ENCODE data around the gene MFAP3. TPM values are rescaled to one million over a fixed set of nuclear protein-coding genes. Genes with fewer than 3 reads are reported as not detected.

The MFAP3 gene
- total and polyA plus RNA-seq, 4 donors = 6.8 to 38.0 (median 21.6) TPM

GRCh38 chr5:154076240-154076922 is 37.6 kb downstream of the MFAP3 start:
- H3K4me1 ChIP-seq (ENCODE audit: control insufficient read depth in 1 of 2, insufficient read depth in 2 of 2, low read length in 2 of 2) = peaks cover 0 to 3% of the 10 kb centered on the region in 2 donors
- H3K4me3 ChIP-seq (ENCODE audit: low read length in 2 of 2) = no peak overlapping the region
- no peak for DNase-seq
- no peaks in the 10 kb centered on the region for H3K27me3 ChIP-seq (ENCODE audit: control insufficient read depth in 1 of 2, insufficient read depth in 2 of 2, low read length in 1 of 2)
- H3K36me3 ChIP-seq (ENCODE audit: control insufficient read depth in 1 of 2, insufficient read depth in 2 of 2, low read length in 1 of 2) = no peaks in the 10 kb centered on the region
- intact Hi-C loops (cut with DNase I) = no loop called here
- ATAC-seq (ENCODE audit: low FRiP score) = no peak
- H3K9me3 ChIP-seq (ENCODE audit: control insufficient read depth, low read length) = no peaks in the 10 kb centered on the region
- H3K27ac ChIP-seq (ENCODE audit: low read depth in 1 of 2, low read length in 2 of 2) = no peak overlapping the region
- 88 to 93% methylated on average over 5 of the region's 5 CpGs for WGBS, 2 donors

GRCh38 chr5:154077696-154078095 is 38.9 kb downstream of the MFAP3 start:
- Histone ChIP-seq H3K4me3 (ENCODE audit: low read length in 2 of 2) (no peak overlapping the region), H3K4me1 (ENCODE audit: control insufficient read depth in 1 of 2, insufficient read depth in 2 of 2, low read length in 2 of 2) (peaks cover 0 to 3% of the 10 kb centered on the region in 2 donors), H3K9me3 (ENCODE audit: control insufficient read depth, low read length) (no peaks in the 10 kb centered on the region), H3K36me3 (ENCODE audit: control insufficient read depth in 1 of 2, insufficient read depth in 2 of 2, low read length in 1 of 2) (no peaks in the 10 kb centered on the region), H3K27ac (ENCODE audit: low read depth in 1 of 2, low read length in 2 of 2) (no peak overlapping the region), H3K27me3 (ENCODE audit: control insufficient read depth in 1 of 2, insufficient read depth in 2 of 2, low read length in 1 of 2) (no peaks in the 10 kb centered on the region)
- ATAC-seq (ENCODE audit: low FRiP score) (no peak), DNase-seq (no peak)
- intact Hi-C loops (cut with DNase I) = no loop called here
- WGBS, 2 donors = 6 to 14% methylated on average over 1 of the region's 1 CpG

- H3K4me3 ChIP-seq (ENCODE audit: low read length in 2 of 2) = no peak overlapping the region
- H3K9me3 ChIP-seq (ENCODE audit: control insufficient read depth, low read length) = no peaks in the 10 kb centered on the region
- H3K36me3 ChIP-seq (ENCODE audit: control insufficient read depth in 1 of 2, insufficient read depth in 2 of 2, low read length in 1 of 2) = no peaks in the 10 kb centered on the region
- H3K4me1 ChIP-seq (ENCODE audit: control insufficient read depth in 1 of 2, insufficient read depth in 2 of 2, low read length in 2 of 2) = peaks cover 0 to 3% of the 10 kb centered on the region in 2 donors
- 50 to 51% methylated on average over 1 of the region's 1 CpG for WGBS, 2 donors
- no peaks in the 10 kb centered on the region for H3K27me3 ChIP-seq (ENCODE audit: control insufficient read depth in 1 of 2, insufficient read depth in 2 of 2, low read length in 1 of 2)
- intact Hi-C loops (cut with DNase I) = no loop called here
- ATAC-seq (ENCODE audit: low FRiP score) (no peak), DNase-seq (no peak)
- no peak overlapping the region for H3K27ac ChIP-seq (ENCODE audit: low read depth in 1 of 2, low read length in 2 of 2)
These were observed 39.5 kb downstream of the MFAP3 start for GRCh38 chr5:154078272-154078671.

- intact Hi-C loops (cut with DNase I) = no loop called here
- Histone ChIP-seq H3K27ac (ENCODE audit: low read depth in 1 of 2, low read length in 2 of 2) (no peak overlapping the region), H3K36me3 (ENCODE audit: control insufficient read depth in 1 of 2, insufficient read depth in 2 of 2, low read length in 1 of 2) (no peaks in the 10 kb centered on the region), H3K9me3 (ENCODE audit: control insufficient read depth, low read length) (no peaks in the 10 kb centered on the region), H3K4me1 (ENCODE audit: control insufficient read depth in 1 of 2, insufficient read depth in 2 of 2, low read length in 2 of 2) (peaks cover 0 to 3% of the 10 kb centered on the region in 2 donors), H3K4me3 (ENCODE audit: low read length in 2 of 2) (no peak overlapping the region), H3K27me3 (ENCODE audit: control insufficient read depth in 1 of 2, insufficient read depth in 2 of 2, low read length in 1 of 2) (no peaks in the 10 kb centered on the region)
- DNase-seq (no peak), ATAC-seq (ENCODE audit: low FRiP score) (peak; percentile 16)
- WGBS, 2 donors = 84 to 90% methylated on average over 2 of the region's 2 CpGs
These were observed 42.5 kb downstream of the MFAP3 start for GRCh38 chr5:154081246-154081645.

- DNase-seq (no peak), ATAC-seq (ENCODE audit: low FRiP score) (no peak)
- no peak overlapping the region for H3K4me3 ChIP-seq (ENCODE audit: low read length in 2 of 2)
- intact Hi-C loops (cut with DNase I) = no loop called here
- no peaks in the 10 kb centered on the region for H3K27me3 ChIP-seq (ENCODE audit: control insufficient read depth in 1 of 2, insufficient read depth in 2 of 2, low read length in 1 of 2)
- 93 to 96% methylated on average over 5 of the region's 5 CpGs for WGBS, 2 donors
- H3K4me1 ChIP-seq (ENCODE audit: control insufficient read depth in 1 of 2, insufficient read depth in 2 of 2, low read length in 2 of 2) = no peaks in the 10 kb centered on the region
- no peaks in the 10 kb centered on the region for H3K9me3 ChIP-seq (ENCODE audit: control insufficient read depth, low read length)
- H3K36me3 ChIP-seq (ENCODE audit: control insufficient read depth in 1 of 2, insufficient read depth in 2 of 2, low read length in 1 of 2) = no peaks in the 10 kb centered on the region
- no peak overlapping the region for H3K27ac ChIP-seq (ENCODE audit: low read depth in 1 of 2, low read length in 2 of 2)
These were observed 45.4 kb downstream of the MFAP3 start for GRCh38 chr5:154084062-154084639.

- H3K27ac ChIP-seq (ENCODE audit: low read depth in 1 of 2, low read length in 2 of 2) = no peak overlapping the region
- no peaks in the 10 kb centered on the region for H3K36me3 ChIP-seq (ENCODE audit: control insufficient read depth in 1 of 2, insufficient read depth in 2 of 2, low read length in 1 of 2)
- H3K27me3 ChIP-seq (ENCODE audit: control insufficient read depth in 1 of 2, insufficient read depth in 2 of 2, low read length in 1 of 2) = no peaks in the 10 kb centered on the region
- no peaks in the 10 kb centered on the region for H3K9me3 ChIP-seq (ENCODE audit: control insufficient read depth, low read length)
- no peak for ATAC-seq (ENCODE audit: low FRiP score)
- no peak for DNase-seq
- no peaks in the 10 kb centered on the region for H3K4me1 ChIP-seq (ENCODE audit: control insufficient read depth in 1 of 2, insufficient read depth in 2 of 2, low read length in 2 of 2)
- intact Hi-C loops (cut with DNase I) = no loop called here
- no peak overlapping the region for H3K4me3 ChIP-seq (ENCODE audit: low read length in 2 of 2)
- WGBS, 2 donors = 61 to 70% methylated on average over 3 of the region's 3 CpGs
These were observed 47.4 kb downstream of the MFAP3 start for GRCh38 chr5:154086146-154086545.

GRCh38 chr5:154086641-154087040 is 47.9 kb downstream of the MFAP3 start:
- 75 to 82% methylated on average over 4 of the region's 4 CpGs for WGBS, 2 donors
- no peak for ATAC-seq (ENCODE audit: low FRiP score)

GRCh38 chr5:154087260-154087659 is 48.5 kb downstream of the MFAP3 start:
- Histone ChIP-seq H3K27me3 (ENCODE audit: control insufficient read depth in 1 of 2, insufficient read depth in 2 of 2, low read length in 1 of 2) (no peaks in the 10 kb centered on the region), H3K4me1 (ENCODE audit: control insufficient read depth in 1 of 2, insufficient read depth in 2 of 2, low read length in 2 of 2) (no peaks in the 10 kb centered on the region), H3K9me3 (ENCODE audit: control insufficient read depth, low read length) (no peaks in the 10 kb centered on the region), H3K4me3 (ENCODE audit: low read length in 2 of 2) (no peak overlapping the region), H3K36me3 (ENCODE audit: control insufficient read depth in 1 of 2, insufficient read depth in 2 of 2, low read length in 1 of 2) (no peaks in the 10 kb centered on the region), H3K27ac (ENCODE audit: low read depth in 1 of 2, low read length in 2 of 2) (no peak overlapping the region)
- 25 to 32% methylated on average over 2 of the region's 2 CpGs for WGBS, 2 donors
- intact Hi-C loops (cut with DNase I) = no loop called here
- no peak for ATAC-seq (ENCODE audit: low FRiP score)
- no peak for DNase-seq

More at GRCh38 chr5:154086641-154087040, 47.9 kb downstream of the MFAP3 start:
- H3K4me3 ChIP-seq (ENCODE audit: low read length in 2 of 2) = no peak overlapping the region
- no peaks in the 10 kb centered on the region for H3K4me1 ChIP-seq (ENCODE audit: control insufficient read depth in 1 of 2, insufficient read depth in 2 of 2, low read length in 2 of 2)
- H3K36me3 ChIP-seq (ENCODE audit: control insufficient read depth in 1 of 2, insufficient read depth in 2 of 2, low read length in 1 of 2) = no peaks in the 10 kb centered on the region
- H3K9me3 ChIP-seq (ENCODE audit: control insufficient read depth, low read length) = no peaks in the 10 kb centered on the region
- peak in 1 of 2 donors; percentile 49 for DNase-seq
- intact Hi-C loops (cut with DNase I) = no loop called here
- no peaks in the 10 kb centered on the region for H3K27me3 ChIP-seq (ENCODE audit: control insufficient read depth in 1 of 2, insufficient read depth in 2 of 2, low read length in 1 of 2)
- H3K27ac ChIP-seq (ENCODE audit: low read depth in 1 of 2, low read length in 2 of 2) = no peak overlapping the region

- H3K4me1 ChIP-seq (ENCODE audit: control insufficient read depth in 1 of 2, insufficient read depth in 2 of 2, low read length in 2 of 2) = no peaks in the 10 kb centered on the region
- intact Hi-C loops (cut with DNase I) = no loop called here
- WGBS, 2 donors = 94 to 95% methylated on average over 5 of the region's 5 CpGs
These were observed 50.0 kb downstream of the MFAP3 start for GRCh38 chr5:154088801-154089200.

More at GRCh38 chr5:154088801-154089200, 50.0 kb downstream of the MFAP3 start:
- Histone ChIP-seq H3K27ac (ENCODE audit: low read depth in 1 of 2, low read length in 2 of 2) (no peak overlapping the region), H3K9me3 (ENCODE audit: control insufficient read depth, low read length) (no peaks in the 10 kb centered on the region), H3K27me3 (ENCODE audit: control insufficient read depth in 1 of 2, insufficient read depth in 2 of 2, low read length in 1 of 2) (no peaks in the 10 kb centered on the region), H3K4me3 (ENCODE audit: low read length in 2 of 2) (no peak overlapping the region), H3K36me3 (ENCODE audit: control insufficient read depth in 1 of 2, insufficient read depth in 2 of 2, low read length in 1 of 2) (no peaks in the 10 kb centered on the region)
- DNase-seq (no peak), ATAC-seq (ENCODE audit: low FRiP score) (no peak)
